ENCODE data around the gene NRF1. TPM values are rescaled to one million over a fixed set of nuclear protein-coding genes. Genes with fewer than 3 reads are reported as not detected.
"Not testable (repeated sequence)": the region's sequence is repeated elsewhere in the genome, so short reads cannot be mapped to it uniquely, and the experiment has no call there.

Gene NRF1
- total and polyA plus RNA-seq, 12 donors: 7.7 to 16.0 (median 10.1) TPM

DNA sequence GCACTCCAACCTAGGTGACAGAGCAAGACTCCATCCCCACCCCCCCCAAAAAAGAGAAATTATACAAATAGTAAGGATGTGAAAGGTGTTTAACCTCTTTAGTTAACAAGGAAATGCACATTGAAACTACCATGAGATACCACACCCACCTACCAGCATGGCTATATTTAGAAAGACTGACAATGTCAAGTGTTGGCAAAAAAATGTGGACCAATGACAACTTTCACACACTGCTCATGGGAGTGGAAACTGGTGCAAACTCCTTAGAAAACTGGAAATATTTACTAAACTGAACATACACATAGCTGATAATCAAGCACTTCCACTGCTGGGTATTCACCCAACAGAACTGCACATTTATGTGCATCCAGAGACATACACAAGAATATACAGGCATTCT, 23.3 kb upstream of the NRF1 start:
- Histone ChIP-seq H3K4me3 (no peak overlapping the region), H3K27ac (no peak overlapping the region), H3K4me1 (replicated peaks in 1 of 2) (no peaks in the 10 kb centered on the region), H3K27me3 (no peaks in the 10 kb centered on the region), H3K9me3 (replicated peaks in 1 of 3) (peaks cover 0 to 8% (median 0%) of the 10 kb centered on the region in 3 donors), H3K36me3 (replicated peaks in 1 of 2) (no peaks in the 10 kb centered on the region)
- DNase-seq: no peak
- no peak for TF ChIP-seq POLR2A (IDR thresholded peaks at IDR 0.05)
- TF ChIP-seq, protein P1, sequence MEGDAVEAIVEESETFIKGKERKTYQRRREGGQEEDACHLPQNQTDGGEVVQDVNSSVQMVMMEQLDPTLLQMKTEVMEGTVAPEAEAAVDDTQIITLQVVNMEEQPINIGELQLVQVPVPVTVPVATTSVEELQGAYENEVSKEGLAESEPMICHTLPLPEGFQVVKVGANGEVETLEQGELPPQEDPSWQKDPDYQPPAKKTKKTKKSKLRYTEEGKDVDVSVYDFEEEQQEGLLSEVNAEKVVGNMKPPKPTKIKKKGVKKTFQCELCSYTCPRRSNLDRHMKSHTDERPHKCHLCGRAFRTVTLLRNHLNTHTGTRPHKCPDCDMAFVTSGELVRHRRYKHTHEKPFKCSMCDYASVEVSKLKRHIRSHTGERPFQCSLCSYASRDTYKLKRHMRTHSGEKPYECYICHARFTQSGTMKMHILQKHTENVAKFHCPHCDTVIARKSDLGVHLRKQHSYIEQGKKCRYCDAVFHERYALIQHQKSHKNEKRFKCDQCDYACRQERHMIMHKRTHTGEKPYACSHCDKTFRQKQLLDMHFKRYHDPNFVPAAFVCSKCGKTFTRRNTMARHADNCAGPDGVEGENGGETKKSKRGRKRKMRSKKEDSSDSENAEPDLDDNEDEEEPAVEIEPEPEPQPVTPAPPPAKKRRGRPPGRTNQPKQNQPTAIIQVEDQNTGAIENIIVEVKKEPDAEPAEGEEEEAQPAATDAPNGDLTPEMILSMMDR (IDR thresholded peaks at IDR 0.05): no peak
- intact Hi-C loops (cut with DNase I): no loop called here

DNA sequence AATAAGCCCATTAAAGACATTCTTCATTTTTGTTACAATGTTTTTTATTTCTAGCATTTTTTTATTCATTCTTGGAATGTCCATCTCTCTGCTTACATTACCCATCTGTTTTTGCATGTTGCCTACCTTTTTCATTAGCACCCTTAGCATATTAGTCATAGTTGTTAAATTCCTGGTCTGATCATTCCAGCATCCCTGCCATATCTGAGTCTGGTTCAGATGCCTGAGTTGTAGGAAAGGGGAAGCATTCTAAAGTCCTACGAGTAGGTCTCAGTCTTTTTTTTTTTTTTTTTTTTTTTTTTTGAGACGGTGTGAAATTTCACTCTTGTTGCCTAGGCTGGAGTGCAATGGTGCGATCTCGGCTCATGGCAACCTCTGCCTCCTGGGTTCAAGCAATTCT, 19.7 kb upstream of the NRF1 start:
- Histone ChIP-seq H3K27ac (no peak overlapping the region), H3K27me3 (no peaks in the 10 kb centered on the region), H3K9me3 (replicated peaks in 1 of 3) (no peaks in the 10 kb centered on the region), H3K4me3 (no peak overlapping the region), H3K4me1 (replicated peaks in 1 of 2) (no peaks in the 10 kb centered on the region), H3K36me3 (replicated peaks in 1 of 2) (no peaks in the 10 kb centered on the region)
- no peak for DNase-seq
- WGBS, 4 donors: 81 to 90% (median 88%) methylated on average over 4 of the region's 4 CpGs
- TF ChIP-seq, protein P1 (IDR thresholded peaks at IDR 0.05): no peak
- TF ChIP-seq POLR2A (IDR thresholded peaks at IDR 0.05): no peak
- intact Hi-C loops (cut with DNase I): no loop called here

DNA sequence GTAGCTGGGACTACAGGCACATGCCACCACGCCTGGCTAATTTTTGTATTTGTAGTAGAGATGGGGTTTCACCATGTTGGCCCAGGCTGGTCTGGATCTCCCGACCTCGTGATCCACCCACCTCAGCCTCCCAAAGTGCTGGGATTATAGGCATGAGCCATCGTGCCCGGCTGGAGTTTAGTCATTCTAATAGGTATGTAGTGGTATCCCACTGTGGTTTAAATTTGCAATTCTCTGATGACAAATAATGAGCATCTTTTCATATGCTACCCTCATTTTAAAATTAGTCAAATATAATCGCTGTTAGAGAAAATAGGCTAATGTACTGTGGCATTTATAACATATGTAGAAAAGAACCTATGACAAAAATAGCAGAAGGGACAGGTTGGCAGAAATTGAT, 15.1 kb upstream of the NRF1 start:
- DNase-seq; H3K27ac ChIP-seq; H3K27me3 ChIP-seq; H3K9me3 ChIP-seq (replicated peaks in 1 of 3); H3K36me3 ChIP-seq (replicated peaks in 1 of 2); H3K4me3 ChIP-seq; intact Hi-C loops (cut with DNase I); H3K4me1 ChIP-seq (replicated peaks in 1 of 2): not testable (repeated sequence)
- 68 to 88% (median 78%) methylated on average over 3 to 6 of the region's 6 CpGs for WGBS, 4 donors

DNA sequence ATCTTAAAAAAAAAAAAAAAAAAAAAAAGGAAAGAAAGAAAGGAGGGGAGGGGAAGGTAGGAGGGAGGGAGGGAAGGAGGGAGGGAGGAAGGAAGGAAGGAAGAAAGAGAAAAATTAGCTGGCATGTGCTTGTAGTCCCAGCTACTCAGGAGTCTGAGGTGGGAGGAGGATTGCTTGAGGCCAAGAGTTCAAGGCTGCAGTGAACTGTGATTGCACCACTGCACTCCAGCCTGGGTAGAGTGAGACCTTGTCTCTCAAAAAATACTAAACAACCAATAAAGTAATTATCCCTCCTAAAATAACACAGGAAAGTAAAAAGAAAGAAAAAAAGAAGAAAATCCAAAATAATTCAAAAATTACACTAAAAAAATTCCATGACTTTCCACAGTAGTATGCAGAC, 13.8 kb upstream of the NRF1 start:
- H3K9me3 ChIP-seq (replicated peaks in 1 of 3): no peaks in the 10 kb centered on the region
- no peak overlapping the region for H3K4me3 ChIP-seq
- H3K4me1 ChIP-seq (replicated peaks in 1 of 2): no peaks in the 10 kb centered on the region
- intact Hi-C loops (cut with DNase I): no loop called here
- no peak for TF ChIP-seq POLR2A (IDR thresholded peaks at IDR 0.05)
- TF ChIP-seq, protein P1 (IDR thresholded peaks at IDR 0.05): no peak
- H3K36me3 ChIP-seq (replicated peaks in 1 of 2): no peaks in the 10 kb centered on the region
- no peak for DNase-seq
- no peaks in the 10 kb centered on the region for H3K27me3 ChIP-seq
- H3K27ac ChIP-seq: no peak overlapping the region

DNA sequence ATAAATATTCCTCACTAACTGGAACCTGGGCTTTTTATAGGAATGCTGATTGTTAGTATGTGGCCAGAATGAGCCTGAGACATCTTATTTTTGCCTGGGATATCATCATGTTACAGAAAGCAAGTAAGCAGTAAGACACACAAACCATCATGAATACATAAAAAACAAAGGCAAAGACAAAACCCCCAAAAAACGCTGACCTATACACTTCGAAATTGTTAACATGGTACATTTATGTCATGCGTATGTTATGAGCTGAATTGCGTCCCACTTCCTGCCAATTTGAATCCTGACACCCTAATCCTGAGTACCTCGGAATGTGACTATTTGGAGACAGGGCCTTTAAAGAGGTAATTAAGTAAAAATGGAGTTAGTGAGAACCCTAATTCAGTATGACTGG, 12.3 kb upstream of the NRF1 start:
- WGBS, 4 donors: 79 to 93% (median 87%) methylated on average over 5 of the region's 5 CpGs
- Histone ChIP-seq H3K4me3 (no peak overlapping the region), H3K27me3 (no peaks in the 10 kb centered on the region), H3K27ac (no peak overlapping the region), H3K36me3 (replicated peaks in 1 of 2) (no peaks in the 10 kb centered on the region), H3K4me1 (replicated peaks in 1 of 2) (no peaks in the 10 kb centered on the region), H3K9me3 (replicated peaks in 1 of 3) (no peaks in the 10 kb centered on the region)
- DNase-seq: no peak
- intact Hi-C loops (cut with DNase I): no loop called here
- TF ChIP-seq, protein P1 (IDR thresholded peaks at IDR 0.05): no peak
- TF ChIP-seq POLR2A (IDR thresholded peaks at IDR 0.05): no peak

DNA sequence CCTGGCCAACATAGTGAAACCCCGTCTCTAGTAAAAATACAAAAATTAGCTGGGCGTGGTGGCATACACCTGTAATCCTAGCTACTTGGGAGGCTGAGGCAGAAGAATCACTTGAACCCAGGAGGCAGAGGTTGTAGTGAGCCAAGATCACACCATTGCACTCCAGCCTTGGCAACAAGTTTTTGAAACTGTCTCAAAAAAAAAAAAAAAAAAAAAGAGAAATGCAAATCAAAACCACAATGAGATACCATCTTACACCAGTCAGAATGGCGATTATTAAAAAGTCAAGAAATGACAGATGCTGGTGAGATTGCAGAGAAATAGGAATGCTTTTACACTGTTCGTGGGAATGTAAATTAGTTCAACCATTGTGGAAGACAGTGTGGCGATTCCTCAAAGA, 7.9 kb upstream of the NRF1 start:
- WGBS, 4 donors: 68 to 76% (median 70%) methylated on average over 5 of the region's 5 CpGs
- H3K4me3 ChIP-seq; H3K4me1 ChIP-seq (replicated peaks in 1 of 2); H3K9me3 ChIP-seq (replicated peaks in 1 of 3); H3K36me3 ChIP-seq (replicated peaks in 1 of 2); intact Hi-C loops (cut with DNase I); H3K27me3 ChIP-seq; H3K27ac ChIP-seq; DNase-seq: not testable (repeated sequence)

DNA sequence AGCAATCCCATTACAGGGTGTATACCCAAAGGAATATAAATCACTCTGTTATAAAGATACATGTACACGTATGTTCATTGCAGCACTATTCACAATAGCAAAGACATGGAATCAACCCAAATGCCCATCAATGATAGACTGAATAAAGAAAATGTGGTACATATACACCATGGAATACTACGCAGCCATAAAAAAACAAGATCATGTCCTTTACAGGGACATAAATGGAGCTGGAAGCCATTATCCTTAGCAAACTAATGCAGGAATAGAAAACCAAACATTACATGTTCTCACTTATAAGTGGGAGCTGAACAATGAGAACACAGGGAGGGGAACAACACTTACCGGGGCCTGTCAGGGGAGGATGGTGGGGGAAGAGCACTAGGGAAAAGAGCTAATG, 7.5 kb upstream of the NRF1 start:
- H3K36me3 ChIP-seq (replicated peaks in 1 of 2); intact Hi-C loops (cut with DNase I); H3K27ac ChIP-seq; DNase-seq; H3K27me3 ChIP-seq; H3K4me3 ChIP-seq; H3K9me3 ChIP-seq (replicated peaks in 1 of 3); H3K4me1 ChIP-seq (replicated peaks in 1 of 2): not testable (repeated sequence)
- WGBS, 4 donors: 85 to 87% (median 87%) methylated on average over 3 of the region's 3 CpGs

Data from adrenal gland (tissue), 12 donors.